IPS-NIHi11 (cell line): Measurements from ENCODE around the gene TIMMDC1.
"Not testable (repeated sequence)": the region's sequence is repeated elsewhere in the genome, so short reads cannot be mapped to it uniquely, and the experiment has no call there.

ENCODE experiments used
- DNase-seq: peaks from one replicate; pipeline ENCODE4 v3.0.0; 2012; ENCODE audit warnings: mixed read lengths, low spot score

The TIMMDC1 gene

GRCh38 chr3:119510690-119511089 lies 12.3 kb downstream of the TIMMDC1 start:
- no peak for DNase-seq

DNA sequence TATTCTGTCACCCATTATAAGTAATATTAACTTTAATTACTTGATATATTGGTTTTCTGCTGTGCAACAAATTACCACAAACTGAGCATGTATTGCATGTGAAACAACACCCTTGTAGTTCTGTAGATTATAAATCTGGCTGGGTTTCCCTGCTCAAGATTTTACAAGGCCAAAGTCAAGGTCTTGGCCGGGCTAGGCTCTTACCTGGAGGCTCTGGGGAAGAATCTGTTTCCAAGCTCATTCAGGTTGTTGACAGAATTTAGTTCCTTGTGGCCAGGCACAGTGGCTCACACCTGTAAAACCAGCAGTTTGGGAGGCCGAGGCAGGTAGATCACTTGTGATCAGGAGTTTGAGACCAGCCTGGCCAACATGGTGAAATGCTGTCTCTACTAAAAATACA lies 16.3 kb downstream of the TIMMDC1 start:
- no peak for DNase-seq

GRCh38 chr3:119517112-119517511 lies 18.8 kb downstream of the TIMMDC1 start:
- no peak for DNase-seq

DNA sequence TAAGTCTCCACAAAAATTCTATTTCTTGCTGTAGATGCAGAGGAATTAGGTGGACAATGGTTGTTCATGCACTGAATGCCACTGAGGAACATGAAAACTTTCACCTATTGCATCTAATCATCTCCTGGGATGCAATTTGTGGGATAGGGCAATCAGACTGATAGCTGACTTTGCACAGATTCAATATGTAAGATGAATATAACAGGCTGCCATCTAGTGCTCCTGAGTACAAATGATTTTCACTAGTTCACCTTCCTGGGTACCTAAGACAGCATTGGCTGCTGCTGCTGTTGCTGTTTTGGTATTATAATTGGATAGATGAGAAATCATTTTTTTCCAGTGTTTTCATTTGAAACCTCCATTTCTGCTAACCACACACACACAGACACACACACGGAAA lies 19.7 kb downstream of the TIMMDC1 start:
- DNase-seq: no peak

GRCh38 chr3:119524931-119525662 lies 26.8 kb downstream of the TIMMDC1 start:
- no peak for DNase-seq

DNA sequence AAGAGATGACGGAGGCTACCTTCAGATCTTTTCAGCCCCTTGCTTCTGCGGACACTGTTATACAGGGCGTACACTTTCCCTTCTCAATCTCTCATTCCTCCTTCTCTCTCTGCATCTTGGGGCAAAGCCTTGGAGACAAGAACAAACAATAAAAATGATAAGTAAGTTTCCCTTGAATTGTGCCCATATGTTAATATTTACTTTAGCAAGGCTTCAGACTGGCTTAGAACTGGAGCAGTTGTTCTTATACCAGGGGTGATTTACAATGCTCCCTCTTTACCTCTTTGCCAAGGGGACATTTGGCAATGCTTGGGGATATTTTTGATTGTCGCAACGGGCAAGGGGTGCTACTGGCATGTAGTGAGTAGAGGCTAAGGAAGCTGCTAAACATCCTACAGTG lies 29.4 kb downstream of the TIMMDC1 start:
- no peak for DNase-seq

DNA sequence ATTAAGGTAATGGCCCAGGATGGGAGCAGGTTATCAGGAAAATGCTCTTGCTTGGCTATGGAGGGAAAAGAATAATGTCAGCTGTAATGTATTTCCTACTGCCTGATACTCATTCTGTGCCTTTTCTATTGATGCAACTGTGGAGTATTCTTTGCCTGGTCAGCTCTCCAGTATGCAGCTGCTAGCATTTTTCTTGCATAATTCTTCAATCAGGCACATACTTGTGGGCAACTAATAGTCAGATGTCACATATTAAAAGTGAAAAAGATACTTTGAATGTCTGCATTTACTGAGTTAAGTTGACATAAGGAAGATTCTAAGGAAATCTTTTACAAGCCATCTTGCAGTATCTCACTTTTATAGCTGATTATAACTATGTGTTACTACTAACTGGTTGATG lies 31.5 kb downstream of the TIMMDC1 start:
- no peak for DNase-seq

DNA sequence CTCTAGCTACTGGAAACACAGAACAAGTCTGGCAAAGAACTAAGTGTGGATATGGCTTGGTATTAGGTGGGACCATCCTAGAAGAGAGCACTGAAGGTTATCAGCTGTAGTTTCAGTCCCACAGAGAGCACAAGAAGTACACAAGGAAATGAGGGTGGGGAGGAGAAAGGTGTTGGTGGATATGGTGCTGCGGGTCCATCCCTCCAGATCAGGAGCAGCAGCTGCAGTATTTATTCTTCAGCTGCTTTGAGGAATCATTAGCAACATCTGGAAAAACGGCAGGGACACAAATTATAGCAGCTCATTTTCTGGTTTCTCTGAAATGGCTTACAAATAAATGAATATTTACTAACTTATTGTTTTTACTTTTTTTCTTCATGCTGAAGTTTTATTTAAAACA lies 32.1 kb downstream of the TIMMDC1 start:
- no peak for DNase-seq

DNA sequence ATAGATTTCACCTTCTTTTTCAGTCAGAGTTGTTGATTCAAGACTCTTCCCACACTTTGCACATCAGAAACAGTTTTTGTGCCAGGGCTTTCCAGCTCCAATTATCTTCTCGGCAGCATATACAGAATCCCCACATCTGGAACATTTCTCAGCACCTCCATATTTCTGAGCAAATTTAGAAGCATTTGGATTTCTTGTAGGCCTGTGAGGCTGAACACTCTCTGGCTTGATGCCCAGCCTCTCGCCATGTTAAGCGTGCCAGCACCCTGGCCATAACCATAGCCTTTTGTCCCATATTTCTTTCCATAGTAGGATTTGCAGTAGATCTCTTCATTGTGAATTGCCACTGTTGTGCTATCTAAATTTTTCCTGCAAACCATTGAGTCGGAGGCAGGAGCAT lies 32.8 kb downstream of the TIMMDC1 start:
- no peak for DNase-seq

GRCh38 chr3:119534296-119534695 lies 35.9 kb downstream of the TIMMDC1 start:
- DNase-seq: no peak

- DNase-seq: no peak
Observed at GRCh38 chr3:119536757-119537156, 38.4 kb downstream of the TIMMDC1 start.

- no peak for DNase-seq
Observed at GRCh38 chr3:119538772-119539171, 40.4 kb downstream of the TIMMDC1 start.

- DNase-seq: no peak
Observed at GRCh38 chr3:119541547-119541946, 43.2 kb downstream of the TIMMDC1 start.

DNA sequence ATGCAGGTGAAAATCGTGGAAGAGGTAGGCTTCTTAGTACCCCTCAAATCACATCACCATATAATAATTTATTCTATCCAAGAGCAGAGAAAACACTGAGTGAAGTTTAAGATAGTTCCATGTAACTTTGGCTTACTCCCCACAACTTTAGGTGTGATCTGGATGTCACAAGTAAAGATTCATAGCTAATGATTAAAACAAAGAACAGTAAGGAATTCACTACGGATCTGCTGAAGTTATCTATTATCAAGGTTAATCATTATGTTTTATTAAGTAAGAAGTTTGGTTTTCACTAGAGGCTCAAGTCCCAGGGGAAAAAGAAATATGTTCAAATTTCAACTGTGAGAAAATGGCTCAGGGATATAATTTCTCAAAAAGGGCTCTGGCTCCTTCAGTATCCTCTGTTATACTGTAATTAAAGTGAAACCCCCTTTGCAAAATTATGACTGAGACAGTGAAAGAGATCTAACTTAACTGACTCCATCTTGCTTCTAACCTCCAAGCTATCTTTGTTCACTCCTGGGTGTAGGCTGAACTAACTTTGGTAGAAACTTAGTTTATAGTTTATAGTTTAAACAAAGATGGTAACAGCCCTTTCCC lies 43.9 kb downstream of the TIMMDC1 start:
- no peak for DNase-seq

DNA sequence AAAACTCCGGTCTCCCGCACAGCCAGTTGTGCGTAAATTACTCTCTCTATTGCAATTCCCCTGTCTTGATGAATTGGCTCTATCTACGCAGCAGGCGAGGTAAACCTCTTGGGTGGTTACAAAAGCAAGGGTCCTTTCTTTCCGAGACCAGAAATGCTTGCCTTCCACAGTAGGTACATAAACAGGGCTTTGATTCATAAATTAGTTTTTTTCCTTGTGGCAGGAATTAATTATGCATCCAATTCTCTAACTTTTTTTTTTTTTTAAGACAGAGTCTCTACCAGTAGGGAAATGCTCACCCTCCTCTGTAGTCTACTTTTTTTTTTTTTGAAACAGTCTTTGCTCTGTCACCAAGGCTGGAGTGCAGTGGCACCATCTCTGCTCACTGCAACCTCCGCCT lies 44.8 kb downstream of the TIMMDC1 start:
- DNase-seq: no peak

DNA sequence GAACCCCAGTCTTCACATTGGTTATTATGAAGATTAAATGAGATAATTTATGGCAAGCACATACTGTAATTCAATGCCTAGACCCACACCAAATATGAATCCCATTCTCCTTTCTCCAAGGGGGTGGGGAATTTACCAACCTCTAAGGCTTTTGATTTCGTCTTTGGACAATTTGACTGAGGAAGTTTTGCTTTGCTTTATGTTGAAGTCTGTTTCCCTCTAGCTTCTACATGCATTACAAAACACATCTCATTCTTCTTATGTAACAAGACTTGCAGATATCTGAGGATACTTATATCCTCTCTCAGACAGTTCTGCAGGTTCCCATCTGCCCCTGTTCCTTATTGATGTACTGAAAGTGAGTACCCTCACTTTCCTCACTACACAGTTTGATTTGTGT lies 48.9 kb downstream of the TIMMDC1 start:
- DNase-seq: no peak

GRCh38 chr3:119548341-119548740 lies 50.0 kb downstream of the TIMMDC1 start:
- DNase-seq: no peak

GRCh38 chr3:119550192-119550910 lies 52.0 kb downstream of the TIMMDC1 start:
- no peak for DNase-seq

- no peak for DNase-seq
Observed at GRCh38 chr3:119551598-119551997, 53.3 kb downstream of the TIMMDC1 start.

GRCh38 chr3:119552928-119553327 lies 54.6 kb downstream of the TIMMDC1 start:
- DNase-seq: not testable (repeated sequence)

DNA sequence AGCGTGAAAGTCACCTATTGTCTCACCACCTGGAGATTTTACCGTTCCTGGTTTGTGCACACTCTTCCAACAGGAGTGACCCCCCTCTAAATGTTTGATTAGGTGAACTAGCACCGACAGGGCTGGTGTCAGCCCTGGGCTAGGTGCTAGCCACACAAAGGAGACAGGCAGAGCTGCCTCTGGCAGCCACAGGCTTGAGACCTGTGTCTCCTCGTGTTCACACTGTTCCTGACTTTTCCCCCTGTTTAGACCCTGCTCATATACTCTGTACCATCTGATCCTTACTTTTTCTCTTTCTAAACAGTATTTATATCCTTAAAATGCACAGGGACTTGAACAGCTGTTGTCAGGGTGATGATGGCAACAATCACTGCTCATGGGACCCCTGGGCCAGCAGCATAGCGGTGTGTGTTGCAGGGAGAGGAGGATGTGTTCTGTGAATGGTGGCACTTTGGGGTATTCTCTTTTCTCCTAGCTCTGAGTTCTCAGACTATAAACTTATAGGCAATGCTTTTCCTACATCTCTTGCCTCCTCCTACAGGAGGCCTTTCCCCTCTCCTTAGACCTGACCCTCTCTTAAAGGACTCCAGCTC lies 55.6 kb downstream of the TIMMDC1 start:
- no peak for DNase-seq

GRCh38 chr3:119555309-119555735 lies 57.0 kb downstream of the TIMMDC1 start:
- no peak for DNase-seq

GRCh38 chr3:119555929-119556328 lies 57.6 kb downstream of the TIMMDC1 start:
- no peak for DNase-seq
